Thyroid gland (tissue), 4 donors: Measurements from ENCODE around the gene ADCY5. TPM values are rescaled to one million over a fixed set of nuclear protein-coding genes. Genes with fewer than 3 reads are reported as not detected.

ENCODE experiments used
- DNase-seq, 2 donors: peaks; one replicate each; pipeline ENCODE4 v3.0.0-alpha.2; 2019
- H3K27ac ChIP-seq, 3 donors: fragments of 200-600 bp; sonication (generic); 1 replicate in 2 of 3; 2 replicates in 1 of 3; pipeline ENCODE4 v1.5.1; 2016 to 2019; ENCODE audit warnings: mild to moderate bottlenecking in 1 of 3, moderate library complexity in 1 of 3
- H3K27me3 ChIP-seq: fragments of 200-600 bp; sonication (generic); one replicate; pipeline ENCODE4 v1.5.1; 2019
- H3K36me3 ChIP-seq, 2 donors: fragments of 200-600 bp; sonication (generic); one replicate each; pipeline ENCODE4 v1.5.1; 2016 to 2019
- H3K4me1 ChIP-seq, 2 donors: fragments of 200-600 bp; sonication (generic); one replicate each; pipeline ENCODE4 v1.5.1; 2017 to 2019
- H3K4me3 ChIP-seq, 3 donors: fragments of 200-600 bp; sonication (generic); replicated peaks in 1 of 3; 1 replicate in 2 of 3; 2 replicates in 1 of 3; pipeline ENCODE4 v1.5.1; 2016; ENCODE audit warnings: mild to moderate bottlenecking in 1 of 3
- H3K9me3 ChIP-seq: fragments of 200-600 bp; sonication (generic); one replicate; pipeline ENCODE4 v1.5.1; 2017
- CTCF ChIP-seq, 6 experiments: fragments of 200-600 bp in 3 of 6; fragments of 450-650 bp in 3 of 6; sonication (generic) in 3 of 6; IDR thresholded peaks; one replicate each; pipeline ENCODE4 v1.5.1; 2016 to 2019; ENCODE audit warnings: antibody characterized with exemption in 6 of 6, mild to moderate bottlenecking in 2 of 6, inconsistent platforms in 1 of 6, moderate library complexity in 1 of 6
- POLR2A ChIP-seq, 2 donors: fragments of 450-650 bp; IDR thresholded peaks; one replicate each; pipeline ENCODE4 v1.6.1; 2017; ENCODE audit warnings: antibody characterized with exemption in 2 of 2, mild to moderate bottlenecking in 2 of 2, moderate library complexity in 1 of 2
- WGBS, 2 donors: methylation state at CpG; one replicate each; pipeline ENCODE4 v1.1.5; 2017; 5-methylcytosine and 5-hydroxymethylcytosine counted together
- intact Hi-C: fragments of 100-400 bp; cut with DNase I; formaldehyde crosslinking; loops from one replicate; pipeline ENCODE4 v1.15.1; 2023
- total RNA-seq, 4 donors: library from RNA; depleted of rRNA; stranded (reverse); fragments of >200 nt; gene quantifications; one replicate each; pipeline ENCODE4 v1.2.3, GENCODE V29; 2016

ADCY5 gene
- total RNA-seq, 4 donors from 2014 or later: 0.78 to 2.7 (median 1.8) TPM

DNA sequence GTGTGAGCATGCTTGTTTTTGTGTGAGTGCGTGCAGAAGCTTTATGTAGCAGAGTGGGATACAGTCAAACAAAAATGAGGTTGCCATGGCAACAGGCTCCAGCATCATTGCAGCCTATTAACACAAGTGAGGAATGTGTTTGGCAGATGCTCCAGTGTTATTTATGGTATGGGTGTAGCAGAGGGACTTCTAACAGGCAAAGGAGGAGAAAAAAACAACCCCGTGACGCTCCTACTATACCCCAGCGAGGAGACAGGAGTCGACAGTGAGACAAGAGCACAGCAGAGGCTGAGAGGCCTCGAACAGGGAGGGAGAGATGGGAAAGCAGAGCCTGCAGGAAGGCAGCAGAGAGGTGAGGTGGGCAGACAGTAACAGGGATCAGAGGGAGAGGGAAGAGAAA, 4.9 kb downstream of the ADCY5 start:
- DNase-seq: no peak
- Histone ChIP-seq H3K4me3 (no peak overlapping the region), H3K27ac (no peak overlapping the region), H3K9me3 (no peaks in the 10 kb centered on the region), H3K36me3 (no peaks in the 10 kb centered on the region), H3K4me1 (peaks cover 9 to 10% of the 10 kb centered on the region in 2 donors), H3K27me3 (peaks cover 11% of the 10 kb centered on the region)
- 52 to 74% methylated on average over 6 of the region's 6 CpGs for WGBS, 2 donors
- intact Hi-C loops: no loop called here
- TF ChIP-seq CTCF (IDR thresholded peaks at IDR 0.05): no peak
- TF ChIP-seq POLR2A (IDR thresholded peaks at IDR 0.05): no peak

DNA sequence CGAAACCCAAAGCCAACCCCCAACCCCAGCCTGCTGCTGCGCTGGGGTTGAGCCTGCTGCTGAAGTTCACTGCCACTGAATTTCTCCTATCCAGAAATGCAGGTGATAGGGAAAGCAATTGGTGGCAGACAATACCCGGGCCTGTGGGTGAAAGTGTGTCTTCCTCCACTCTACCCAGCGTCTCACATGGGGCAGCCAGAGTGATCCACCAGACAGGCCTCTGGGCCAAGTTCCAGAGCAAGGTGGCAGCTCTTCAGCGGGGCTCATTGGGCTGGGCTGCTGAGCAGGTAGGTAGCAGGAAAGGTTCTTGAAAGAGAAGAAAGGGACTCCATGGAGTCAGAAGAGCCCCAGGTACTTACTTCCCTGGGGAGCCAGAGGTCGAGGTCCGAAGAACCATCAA, 6.0 kb downstream of the ADCY5 start:
- H3K4me3 ChIP-seq: no peak overlapping the region
- no peaks in the 10 kb centered on the region for H3K36me3 ChIP-seq
- intact Hi-C loops: no loop called here
- H3K27me3 ChIP-seq: peaks cover 3% of the 10 kb centered on the region
- H3K27ac ChIP-seq: no peak overlapping the region
- WGBS, 2 donors: 79 to 90% methylated on average over 6 to 7 of the region's 7 CpGs
- TF ChIP-seq POLR2A (IDR thresholded peaks at IDR 0.05) (no peak), CTCF (IDR thresholded peaks at IDR 0.05) (no peak)
- DNase-seq: no peak
- H3K4me1 ChIP-seq: no peaks in the 10 kb centered on the region
- no peaks in the 10 kb centered on the region for H3K9me3 ChIP-seq

- Histone ChIP-seq H3K4me3 (no peak overlapping the region), H3K9me3 (no peaks in the 10 kb centered on the region), H3K27ac (no peak overlapping the region), H3K36me3 (no peaks in the 10 kb centered on the region), H3K4me1 (no peaks in the 10 kb centered on the region), H3K27me3 (no peaks in the 10 kb centered on the region)
- no peak for TF ChIP-seq POLR2A (IDR thresholded peaks at IDR 0.05)
- TF ChIP-seq CTCF (IDR thresholded peaks at IDR 0.05): no peak
- no peak for DNase-seq
- intact Hi-C loops: no loop called here
- WGBS, 2 donors: 90 to 96% methylated on average over 9 of the region's 9 CpGs
These were observed 6.8 kb downstream of the ADCY5 start for GRCh38 chr3:123442125-123442524.

- TF ChIP-seq CTCF (IDR thresholded peaks at IDR 0.05) (no peak), POLR2A (IDR thresholded peaks at IDR 0.05) (no peak)
- H3K27ac ChIP-seq: no peak overlapping the region
- H3K9me3 ChIP-seq: no peaks in the 10 kb centered on the region
- no peaks in the 10 kb centered on the region for H3K36me3 ChIP-seq
- intact Hi-C loops: no loop called here
- H3K4me3 ChIP-seq: no peak overlapping the region
- WGBS, 2 donors: 76 to 87% methylated on average over 9 of the region's 9 CpGs
- H3K27me3 ChIP-seq: no peaks in the 10 kb centered on the region
- no peak for DNase-seq
- H3K4me1 ChIP-seq: no peaks in the 10 kb centered on the region
These were observed 8.9 kb downstream of the ADCY5 start for GRCh38 chr3:123439806-123440580.

GRCh38 chr3:123432832-123433523, 15.9 kb downstream of the ADCY5 start:
- 86% methylated on average over 6 of the region's 6 CpGs for WGBS, 2 donors
- H3K4me1 ChIP-seq: peaks cover 0 to 2% of the 10 kb centered on the region in 2 donors
- no peak for TF ChIP-seq CTCF (IDR thresholded peaks at IDR 0.05)

More at GRCh38 chr3:123432832-123433523, 15.9 kb downstream of the ADCY5 start:
- intact Hi-C loops: no loop called here
- H3K36me3 ChIP-seq: no peaks in the 10 kb centered on the region
- H3K9me3 ChIP-seq: no peaks in the 10 kb centered on the region
- no peak overlapping the region for H3K4me3 ChIP-seq
- DNase-seq: no peak
- H3K27me3 ChIP-seq: no peaks in the 10 kb centered on the region
- no peak overlapping the region for H3K27ac ChIP-seq
